Measurements from ENCODE around the gene ANKH.

- TF ChIP-seq YY1 (IDR thresholded peaks at IDR 0.05; ENCODE audit: extremely low read depth, insufficient replicate concordance, low read depth, low read length) (no peak), CEBPB (IDR thresholded peaks at IDR 0.05; ENCODE audit: low read depth) (no peak), CTCF (IDR thresholded peaks at IDR 0.05 in 2 of 3, conservative IDR thresholded peaks at IDR 0.05 in 1 of 3; ENCODE audit: borderline replicate concordance in 1 of 3, insufficient read depth in 1 of 3, low read depth in 2 of 3, low read length in 2 of 3) (no peak), POLR2AphosphoS5 (IDR thresholded peaks at IDR 0.05; ENCODE audit: low read depth, low read length) (no peak), EZH2phosphoT487 (IDR thresholded peaks at IDR 0.05; ENCODE audit: borderline replicate concordance) (no peak)
Measured at GRCh38 chr5:14708551-14708950, 163.0 kb downstream of the ANKH start.
